UCSD-AML1 (cell line): ENCODE results near the gene CCDC92.
"Not testable (repeated sequence)": the region's sequence is repeated elsewhere in the genome, so short reads cannot be mapped to it uniquely, and the experiment has no call there.

Experiments used
- DNase-seq: peaks from one replicate; lab custom pipeline; 2025; ENCODE audit not compliant: unreplicated experiment; lab: John Stamatoyannopoulos, UW

Gene CCDC92

DNA sequence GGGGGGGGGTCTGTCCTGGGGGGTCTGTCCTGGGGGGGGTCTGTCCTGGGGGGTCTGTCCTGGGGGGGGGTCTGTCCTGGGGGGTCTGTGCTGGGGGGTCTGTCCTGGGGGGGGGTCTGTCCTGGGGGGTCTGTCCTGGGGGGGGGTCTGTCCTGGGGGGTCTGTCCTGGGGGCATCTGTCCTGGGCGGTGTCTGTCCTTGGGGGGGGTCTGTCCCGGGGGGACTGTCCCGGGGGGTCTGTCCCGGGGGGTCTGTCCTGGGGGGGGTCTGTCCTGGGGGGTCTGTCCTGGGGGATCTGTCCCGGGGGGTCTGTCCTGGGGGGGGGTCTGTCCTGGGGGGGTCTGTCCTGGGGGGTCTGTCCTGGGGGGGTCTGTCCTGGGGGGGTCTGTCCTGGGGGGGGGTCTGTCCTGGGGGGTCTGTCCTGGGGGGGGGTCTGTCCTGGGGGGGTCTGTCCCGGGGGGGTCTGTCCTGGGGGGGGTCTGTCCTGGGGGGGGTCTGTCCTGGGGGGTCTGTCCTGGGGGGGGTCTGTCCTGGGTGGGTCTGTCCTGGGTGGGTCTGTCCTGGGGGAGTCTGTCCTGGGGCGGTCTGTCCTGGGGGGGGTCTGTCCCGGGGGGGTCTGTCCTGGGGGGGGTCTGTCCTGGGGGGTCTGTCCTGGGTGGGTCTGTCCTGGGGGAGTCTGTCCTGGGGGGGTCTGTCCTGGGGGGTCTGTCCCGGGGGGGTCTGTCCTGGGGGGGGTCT lies 60.8 kb downstream of the CCDC92 start:
- DNase-seq, result not testable (repeated sequence)

GRCh38 chr12:123910761-123911193 lies 61.9 kb downstream of the CCDC92 start:
- no peak for DNase-seq

DNA sequence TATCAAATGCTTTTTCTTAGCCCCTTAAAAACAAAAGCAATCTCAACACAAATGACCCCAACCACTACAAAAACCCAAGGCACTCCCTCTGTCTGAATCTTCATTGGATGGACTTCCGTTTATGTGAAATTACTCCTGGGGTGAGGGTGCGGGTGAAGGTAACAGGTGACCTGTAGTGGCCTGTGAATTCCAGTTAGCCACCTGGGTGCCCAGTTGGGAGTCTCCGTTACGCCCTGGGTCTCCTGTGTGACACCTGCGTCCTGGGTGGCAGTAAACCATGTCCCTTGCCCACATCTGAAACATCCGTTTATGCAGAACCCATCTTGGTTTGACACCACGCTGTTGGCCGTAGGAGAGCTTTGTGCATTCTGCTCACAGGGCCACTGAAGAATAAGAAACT lies 62.6 kb downstream of the CCDC92 start:
- no peak for DNase-seq

- DNase-seq, result no peak
Observed at GRCh38 chr12:123908884-123909725, 63.5 kb downstream of the CCDC92 start.

DNA sequence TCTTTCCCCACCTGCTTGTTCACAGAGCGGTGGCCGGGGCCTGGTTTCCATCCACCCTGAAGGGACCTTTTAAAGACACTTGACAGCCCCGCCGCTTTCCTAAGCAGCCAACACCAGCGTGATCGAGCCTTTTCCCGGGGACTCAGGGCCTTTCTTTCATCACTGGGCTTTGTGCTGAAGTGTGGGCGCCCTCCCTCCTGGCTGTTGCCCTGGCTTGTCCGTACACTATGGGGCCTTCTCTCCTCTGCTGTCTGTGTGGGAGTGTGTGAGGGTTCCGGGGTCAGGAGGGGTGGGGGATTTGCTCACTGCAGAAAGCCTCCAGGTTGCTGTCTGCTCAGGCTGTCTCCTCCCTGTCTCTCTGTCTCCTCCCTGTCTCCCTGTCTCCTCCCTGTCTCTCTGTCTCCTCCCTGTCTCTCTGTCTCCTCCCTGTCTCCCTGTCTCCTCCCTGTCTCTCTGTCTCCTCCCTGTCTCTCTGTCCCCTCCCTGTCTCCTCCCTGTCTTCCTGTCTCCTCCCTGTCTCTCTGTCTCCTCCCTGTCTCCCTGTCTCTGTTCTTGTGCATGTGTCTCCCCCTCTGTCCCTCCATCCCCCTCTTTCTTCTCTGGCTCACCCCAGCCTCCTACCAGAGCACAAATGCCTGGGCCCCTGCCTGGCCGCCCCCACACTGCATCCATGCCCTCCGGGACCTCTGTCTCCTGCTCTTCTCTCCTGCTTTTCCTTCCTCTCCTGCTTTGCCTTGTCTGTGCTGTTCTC lies 64.7 kb downstream of the CCDC92 start:
- DNase-seq, result no peak

GRCh38 chr12:123906711-123907420 lies 65.8 kb downstream of the CCDC92 start:
- DNase-seq, result no peak

GRCh38 chr12:123905319-123905925 lies 67.2 kb downstream of the CCDC92 start:
- peak; percentile 24 for DNase-seq

DNA sequence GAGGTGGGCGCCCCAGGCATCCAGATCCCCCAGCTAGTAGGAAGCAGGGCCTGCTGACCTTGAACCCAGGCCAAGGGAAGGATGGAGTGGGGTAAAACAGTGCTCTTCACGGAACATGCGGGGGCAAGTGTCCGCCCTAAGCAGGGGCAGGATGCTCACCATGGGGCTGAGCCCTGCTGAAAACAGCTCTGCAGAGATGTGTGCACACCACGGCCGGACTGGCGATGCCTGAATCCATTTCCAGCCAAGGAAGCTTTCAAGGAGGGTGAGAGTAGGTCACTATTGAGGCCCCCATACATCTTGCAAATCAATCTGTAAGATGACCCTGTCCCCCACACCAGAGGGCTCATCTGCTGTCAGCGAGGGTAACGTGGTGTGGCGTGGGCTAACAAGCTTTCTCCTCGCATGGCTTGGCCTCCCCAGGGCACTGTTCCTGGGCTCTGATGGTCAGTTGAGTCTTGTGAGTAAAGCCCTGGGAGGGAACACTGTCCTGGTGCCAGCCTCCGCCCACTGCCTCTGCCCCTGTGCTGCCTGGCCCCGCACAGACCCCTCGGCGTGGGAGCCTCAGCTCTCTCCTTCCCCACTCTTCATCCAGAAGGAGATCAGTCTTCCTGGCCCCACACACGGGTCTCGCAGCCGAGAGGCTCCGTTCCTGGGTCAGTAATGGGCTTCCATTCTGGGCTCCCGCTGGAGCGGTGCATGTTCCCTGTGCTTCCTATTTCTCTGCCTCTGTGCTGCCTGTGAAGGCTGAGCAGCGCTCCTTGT lies 69.1 kb downstream of the CCDC92 start:
- no peak for DNase-seq

- DNase-seq, result no peak
Observed at GRCh38 chr12:123902821-123903220, 69.8 kb downstream of the CCDC92 start.

DNA sequence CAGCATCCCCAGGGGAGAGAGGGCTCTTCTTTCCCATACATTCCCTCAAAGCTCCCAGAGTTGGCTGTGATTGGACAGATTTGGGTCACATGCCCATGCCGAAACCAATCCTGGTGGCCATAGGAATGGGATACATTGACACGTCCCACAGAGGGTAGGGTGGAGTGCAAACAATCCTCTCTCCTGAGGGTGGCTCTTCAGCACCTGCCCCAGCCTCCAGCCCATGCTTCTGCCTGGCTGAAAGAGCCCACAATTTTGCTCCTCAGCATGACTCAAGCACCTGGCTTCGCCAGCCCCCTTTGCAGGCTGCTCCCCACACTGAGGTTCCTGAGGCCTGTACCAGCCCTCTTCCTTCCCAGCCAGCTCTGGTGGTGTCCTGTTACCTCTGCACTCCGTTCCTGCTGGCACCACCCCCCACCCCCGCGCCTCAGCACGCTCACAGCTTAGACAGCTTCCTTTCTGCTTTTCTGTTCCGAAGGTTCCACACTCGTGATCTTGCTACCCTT lies 71.7 kb downstream of the CCDC92 start:
- DNase-seq, result peak; percentile 28

- no peak for DNase-seq
Observed at GRCh38 chr12:123899368-123899767, 73.3 kb downstream of the CCDC92 start.

DNA sequence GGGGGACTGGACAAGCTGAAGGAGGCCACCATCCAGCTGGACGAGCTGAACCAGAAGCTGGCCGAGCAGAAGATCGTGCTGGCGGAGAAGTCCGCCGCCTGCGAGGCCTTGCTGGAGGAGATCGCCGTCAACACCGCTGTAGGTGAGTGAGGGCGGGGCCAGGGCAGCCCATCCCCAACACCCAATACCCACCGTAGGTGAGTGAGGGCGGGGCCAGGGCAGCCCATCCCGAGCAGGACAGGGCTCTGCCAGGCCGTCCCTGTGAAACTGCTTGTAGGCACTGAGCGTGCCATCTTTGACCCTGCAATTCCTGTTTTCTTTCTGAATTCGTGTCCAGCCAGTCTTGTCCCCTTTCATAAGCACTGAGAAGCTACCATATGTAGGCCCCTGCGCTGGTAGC lies 74.0 kb downstream of the CCDC92 start:
- no peak for DNase-seq

- DNase-seq, result no peak
Observed at GRCh38 chr12:123897221-123897620, 75.4 kb downstream of the CCDC92 start.

GRCh38 chr12:123896767-123897166 lies 75.9 kb downstream of the CCDC92 start:
- no peak for DNase-seq

DNA sequence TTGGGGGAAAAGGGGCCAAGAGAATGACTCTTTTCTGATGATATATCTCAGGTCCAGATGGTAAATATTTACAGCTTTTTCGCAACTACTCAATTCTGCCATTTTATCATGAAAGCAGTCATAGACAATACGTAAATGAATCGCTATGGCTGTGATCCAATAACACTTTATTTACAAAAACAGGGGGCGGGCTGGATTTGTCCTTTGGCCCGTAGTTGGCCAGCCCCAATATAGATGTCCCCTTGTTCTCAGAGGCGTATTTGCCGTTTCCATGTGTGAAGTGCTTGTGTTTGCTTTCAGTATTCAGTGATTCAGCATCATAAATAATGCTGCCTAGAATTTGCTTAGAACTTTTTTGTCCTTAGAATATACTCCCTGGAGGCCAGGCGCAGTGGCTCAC lies 77.2 kb downstream of the CCDC92 start:
- DNase-seq, result no peak

- no peak for DNase-seq
Observed at GRCh38 chr12:123894823-123895345, 77.7 kb downstream of the CCDC92 start.

- DNase-seq, result no peak
Observed at GRCh38 chr12:123893276-123893675, 79.4 kb downstream of the CCDC92 start.

GRCh38 chr12:123892853-123893252 lies 79.8 kb downstream of the CCDC92 start:
- no peak for DNase-seq

- no peak for DNase-seq
Observed at GRCh38 chr12:123892180-123892559, 80.5 kb downstream of the CCDC92 start.
